HCT116 (cell line): ENCODE measurements around the gene ATP12A. TPM values are rescaled to one million over a fixed set of nuclear protein-coding genes. Genes with fewer than 3 reads are reported as not detected.

ENCODE experiments used
- EGR1 ChIP-seq: IDR thresholded peaks from 2 replicates; pipeline ENCODE4 v1.6.1; 2012; ENCODE audit warnings: low read depth
- EZH2 ChIP-seq: fragments of 200-600 bp; sonication (generic); IDR thresholded peaks from 2 replicates; pipeline ENCODE4 v1.6.1; 2017; ENCODE audit warnings: antibody characterized with exemption, mixed run types
- EZH2phosphoT487 ChIP-seq: fragments of 200-600 bp; IDR thresholded peaks from 2 replicates; pipeline ENCODE4 v1.6.1; 2018; ENCODE audit warnings: antibody characterized with exemption, borderline replicate concordance
- FOSL1 ChIP-seq: IDR thresholded peaks from 2 replicates; pipeline ENCODE4 v1.6.1; 2012; ENCODE audit warnings: low read depth
- TCF7L2 ChIP-seq: IDR thresholded peaks from 2 replicates; pipeline ENCODE4 v1.7.0; 2011; ENCODE audit warnings: borderline replicate concordance, inconsistent platforms; ENCODE audit not compliant: insufficient read depth, insufficient read length; ENCODE audit errors: extremely low read depth
- total RNA-seq: library from RNA; stranded (reverse); gene quantifications from one replicate; pipeline ENCODE4 v1.2.1, GENCODE V29; 2021; ENCODE audit not compliant: unreplicated experiment
- TF ChIP-seq, protein P1 (sequence below): IDR thresholded peaks from 2 replicates; pipeline ENCODE4 v1.6.1; 2012
- TF ChIP-seq, protein P2 (sequence below): IDR thresholded peaks from 2 replicates; pipeline ENCODE4 v1.6.1; 2011; ENCODE audit warnings: mild to moderate bottlenecking, low read length, moderate library complexity; ENCODE audit not compliant: insufficient replicate concordance; ENCODE audit errors: extremely low read depth
- TF ChIP-seq, protein P3 (sequence below): IDR thresholded peaks from 2 replicates; pipeline ENCODE4 v1.6.1; 2012; ENCODE audit warnings: low read depth

ATP12A gene
- total RNA-seq, 1 experiment from 2014 or later: 0.30 TPM

DNA sequence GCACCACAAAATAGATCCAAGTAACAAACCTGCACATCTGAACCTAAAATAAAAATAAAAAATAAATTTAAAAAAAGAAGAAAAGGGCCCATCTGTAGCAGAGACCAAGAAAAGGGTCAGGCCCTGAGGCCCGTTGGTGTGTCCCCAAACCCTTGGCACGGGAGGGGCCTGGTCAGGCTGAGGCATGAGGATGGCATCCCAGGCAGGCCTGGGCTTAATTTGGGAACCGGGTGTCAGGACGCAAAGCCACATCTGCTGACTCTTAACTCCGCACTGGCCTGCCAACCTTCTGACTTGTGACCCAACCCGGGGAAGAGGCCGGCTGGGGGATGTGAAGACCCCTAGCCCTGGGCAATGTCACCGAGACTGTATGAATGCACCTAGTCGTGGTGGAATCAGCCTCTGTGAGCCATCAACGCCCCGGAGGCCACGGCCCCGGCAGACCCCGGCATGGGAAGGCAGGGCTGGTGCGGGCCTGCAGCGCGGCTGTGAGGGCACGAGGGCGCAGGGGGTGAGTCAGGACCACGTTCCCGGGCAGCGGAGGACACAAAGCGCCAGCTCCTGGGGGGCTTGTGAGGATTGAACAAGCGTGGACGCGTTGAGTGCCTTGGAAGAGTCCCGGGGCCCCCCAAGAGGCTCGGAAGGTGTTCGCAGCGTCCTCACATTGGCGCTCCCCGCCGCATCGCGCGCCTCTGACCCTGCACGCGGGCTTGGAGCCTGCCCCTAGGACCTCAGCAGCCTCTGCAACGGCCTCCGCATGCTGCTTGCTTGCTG lies 38.2 kb downstream of the ATP12A start (continued):
- TF ChIP-seq, protein P1, sequence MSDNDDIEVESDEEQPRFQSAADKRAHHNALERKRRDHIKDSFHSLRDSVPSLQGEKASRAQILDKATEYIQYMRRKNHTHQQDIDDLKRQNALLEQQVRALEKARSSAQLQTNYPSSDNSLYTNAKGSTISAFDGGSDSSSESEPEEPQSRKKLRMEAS: no peak
- TF ChIP-seq EZH2phosphoT487 (no peak), FOSL1 (no peak), EGR1 (no peak), EZH2 (no peak), TCF7L2 (no peak)
- TF ChIP-seq, protein P2, sequence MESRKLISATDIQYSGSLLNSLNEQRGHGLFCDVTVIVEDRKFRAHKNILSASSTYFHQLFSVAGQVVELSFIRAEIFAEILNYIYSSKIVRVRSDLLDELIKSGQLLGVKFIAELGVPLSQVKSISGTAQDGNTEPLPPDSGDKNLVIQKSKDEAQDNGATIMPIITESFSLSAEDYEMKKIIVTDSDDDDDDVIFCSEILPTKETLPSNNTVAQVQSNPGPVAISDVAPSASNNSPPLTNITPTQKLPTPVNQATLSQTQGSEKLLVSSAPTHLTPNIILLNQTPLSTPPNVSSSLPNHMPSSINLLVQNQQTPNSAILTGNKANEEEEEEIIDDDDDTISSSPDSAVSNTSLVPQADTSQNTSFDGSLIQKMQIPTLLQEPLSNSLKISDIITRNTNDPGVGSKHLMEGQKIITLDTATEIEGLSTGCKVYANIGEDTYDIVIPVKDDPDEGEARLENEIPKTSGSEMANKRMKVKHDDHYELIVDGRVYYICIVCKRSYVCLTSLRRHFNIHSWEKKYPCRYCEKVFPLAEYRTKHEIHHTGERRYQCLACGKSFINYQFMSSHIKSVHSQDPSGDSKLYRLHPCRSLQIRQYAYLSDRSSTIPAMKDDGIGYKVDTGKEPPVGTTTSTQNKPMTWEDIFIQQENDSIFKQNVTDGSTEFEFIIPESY: no peak
- TF ChIP-seq, protein P3, sequence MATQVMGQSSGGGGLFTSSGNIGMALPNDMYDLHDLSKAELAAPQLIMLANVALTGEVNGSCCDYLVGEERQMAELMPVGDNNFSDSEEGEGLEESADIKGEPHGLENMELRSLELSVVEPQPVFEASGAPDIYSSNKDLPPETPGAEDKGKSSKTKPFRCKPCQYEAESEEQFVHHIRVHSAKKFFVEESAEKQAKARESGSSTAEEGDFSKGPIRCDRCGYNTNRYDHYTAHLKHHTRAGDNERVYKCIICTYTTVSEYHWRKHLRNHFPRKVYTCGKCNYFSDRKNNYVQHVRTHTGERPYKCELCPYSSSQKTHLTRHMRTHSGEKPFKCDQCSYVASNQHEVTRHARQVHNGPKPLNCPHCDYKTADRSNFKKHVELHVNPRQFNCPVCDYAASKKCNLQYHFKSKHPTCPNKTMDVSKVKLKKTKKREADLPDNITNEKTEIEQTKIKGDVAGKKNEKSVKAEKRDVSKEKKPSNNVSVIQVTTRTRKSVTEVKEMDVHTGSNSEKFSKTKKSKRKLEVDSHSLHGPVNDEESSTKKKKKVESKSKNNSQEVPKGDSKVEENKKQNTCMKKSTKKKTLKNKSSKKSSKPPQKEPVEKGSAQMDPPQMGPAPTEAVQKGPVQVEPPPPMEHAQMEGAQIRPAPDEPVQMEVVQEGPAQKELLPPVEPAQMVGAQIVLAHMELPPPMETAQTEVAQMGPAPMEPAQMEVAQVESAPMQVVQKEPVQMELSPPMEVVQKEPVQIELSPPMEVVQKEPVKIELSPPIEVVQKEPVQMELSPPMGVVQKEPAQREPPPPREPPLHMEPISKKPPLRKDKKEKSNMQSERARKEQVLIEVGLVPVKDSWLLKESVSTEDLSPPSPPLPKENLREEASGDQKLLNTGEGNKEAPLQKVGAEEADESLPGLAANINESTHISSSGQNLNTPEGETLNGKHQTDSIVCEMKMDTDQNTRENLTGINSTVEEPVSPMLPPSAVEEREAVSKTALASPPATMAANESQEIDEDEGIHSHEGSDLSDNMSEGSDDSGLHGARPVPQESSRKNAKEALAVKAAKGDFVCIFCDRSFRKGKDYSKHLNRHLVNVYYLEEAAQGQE: no peak
